GM23338 (cell line): ENCODE measurements around the gene CHST15. TPM values are rescaled to one million over a fixed set of nuclear protein-coding genes. Genes with fewer than 3 reads are reported as not detected.

ENCODE experiments used
- CREB1 ChIP-seq: fragments of 250-450 bp; sonication (Bioruptor Pico); IDR thresholded peaks from 2 replicates; pipeline ENCODE4 v1.5.0; 2020; ENCODE audit warnings: low read depth, mild to moderate bottlenecking, moderate library complexity
- EZH2phosphoT487 ChIP-seq: fragments of 200-600 bp; sonication (generic); IDR thresholded peaks from one replicate; pipeline ENCODE4 v1.8.1; 2018; ENCODE audit warnings: antibody characterized with exemption; ENCODE audit not compliant: unreplicated experiment
- POLR2AphosphoS5 ChIP-seq: IDR thresholded peaks from 2 replicates; pipeline ENCODE4 v1.6.1; 2016; ENCODE audit warnings: antibody characterized with exemption, low read depth
- ZNF331 ChIP-seq: fragments of 250-450 bp; sonication (Bioruptor Pico); IDR thresholded peaks from 2 replicates; pipeline ENCODE4 v1.5.0; 2020; ENCODE audit warnings: low read depth, mild to moderate bottlenecking, moderate library complexity
- ZNF462 ChIP-seq: fragments of 250-450 bp; sonication (Bioruptor Pico); IDR thresholded peaks from 2 replicates; pipeline ENCODE4 v1.5.0; 2020; ENCODE audit warnings: mild to moderate bottlenecking, moderate library complexity
- polyA plus RNA-seq: library from polyadenylated mRNA; unstranded; fragments of >200 nt; fragmentation: Nextera tagmentation; extraction: Ambion mirVana; gene quantifications from 2 replicates; pipeline ENCODE4 v1.2.1, GENCODE V29; 2016
- total RNA-seq: library from RNA; depleted of rRNA; stranded (reverse); fragments of >200 nt; shearing (Covaris generic); gene quantifications from 2 replicates; pipeline ENCODE4 v1.2.3, GENCODE V29; 2014
- TF ChIP-seq, protein P1 (sequence below): IDR thresholded peaks from 2 replicates; pipeline ENCODE4 v1.6.1; 2016; ENCODE audit warnings: antibody characterized with exemption

CHST15 gene
- total and polyA plus RNA-seq, 2 experiments from 2014 or later, result 2.6 to 11.2 TPM

GRCh38 chr10:124032971-124033886 is 60.2 kb downstream of the CHST15 start (continued):
- TF ChIP-seq POLR2AphosphoS5 (no peak), ZNF462 (CRISPR knock-in tag) (no peak), EZH2phosphoT487 (no peak), ZNF331 (CRISPR knock-in tag) (no peak), CREB1 (CRISPR knock-in tag) (no peak)
- TF ChIP-seq, protein P1, sequence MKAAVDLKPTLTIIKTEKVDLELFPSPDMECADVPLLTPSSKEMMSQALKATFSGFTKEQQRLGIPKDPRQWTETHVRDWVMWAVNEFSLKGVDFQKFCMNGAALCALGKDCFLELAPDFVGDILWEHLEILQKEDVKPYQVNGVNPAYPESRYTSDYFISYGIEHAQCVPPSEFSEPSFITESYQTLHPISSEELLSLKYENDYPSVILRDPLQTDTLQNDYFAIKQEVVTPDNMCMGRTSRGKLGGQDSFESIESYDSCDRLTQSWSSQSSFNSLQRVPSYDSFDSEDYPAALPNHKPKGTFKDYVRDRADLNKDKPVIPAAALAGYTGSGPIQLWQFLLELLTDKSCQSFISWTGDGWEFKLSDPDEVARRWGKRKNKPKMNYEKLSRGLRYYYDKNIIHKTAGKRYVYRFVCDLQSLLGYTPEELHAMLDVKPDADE, result no peak
